Measurements from ENCODE around the gene APLP2.
"Not testable (repeated sequence)": the region's sequence is repeated elsewhere in the genome, so short reads cannot be mapped to it uniquely, and the experiment has no call there.

The APLP2 gene

DNA sequence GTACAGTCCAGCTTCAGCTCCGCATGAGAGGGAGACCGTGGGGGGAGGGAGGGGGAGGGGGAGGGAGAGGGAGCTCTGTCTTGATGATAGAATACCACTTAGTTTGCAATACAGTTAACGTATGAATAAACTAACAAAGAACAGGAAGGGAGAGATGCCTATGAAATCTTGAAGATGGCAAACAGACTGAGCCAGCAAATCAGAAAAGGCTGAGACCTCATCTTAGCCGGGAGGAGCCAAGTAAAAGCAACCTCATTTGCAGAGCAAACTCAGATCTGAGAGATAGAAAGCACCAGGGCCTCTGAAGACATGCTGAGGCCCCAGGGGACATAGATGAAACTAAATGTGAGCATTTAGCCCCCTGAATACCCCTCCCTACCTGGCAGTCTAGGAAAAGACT is 23.0 kb downstream of the APLP2 start:
- no peak for DNase-seq

GRCh38 chr11:130094614-130095013 is 24.9 kb downstream of the APLP2 start:
- DNase-seq: no peak

DNA sequence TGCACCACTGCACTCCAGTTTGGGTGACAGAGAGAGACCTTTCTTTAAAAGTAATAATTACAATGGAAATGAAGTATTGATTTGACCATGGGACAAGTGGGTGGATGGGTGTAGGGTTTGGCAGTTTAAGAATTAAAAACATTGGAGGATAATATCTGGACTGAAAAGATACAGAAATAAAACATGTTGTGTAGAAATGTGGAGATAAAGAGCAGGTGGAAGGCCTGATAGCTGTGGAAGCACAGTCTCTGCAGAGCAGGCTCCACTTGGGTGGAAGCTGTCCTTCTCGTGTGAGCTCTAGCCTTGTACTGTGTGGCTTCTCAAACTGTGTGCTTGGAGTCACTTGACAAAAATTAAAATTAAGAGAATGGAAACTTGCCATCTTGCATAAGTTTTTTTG is 25.6 kb downstream of the APLP2 start:
- DNase-seq: no peak

GRCh38 chr11:130096042-130096441 is 26.3 kb downstream of the APLP2 start:
- DNase-seq: no peak

DNA sequence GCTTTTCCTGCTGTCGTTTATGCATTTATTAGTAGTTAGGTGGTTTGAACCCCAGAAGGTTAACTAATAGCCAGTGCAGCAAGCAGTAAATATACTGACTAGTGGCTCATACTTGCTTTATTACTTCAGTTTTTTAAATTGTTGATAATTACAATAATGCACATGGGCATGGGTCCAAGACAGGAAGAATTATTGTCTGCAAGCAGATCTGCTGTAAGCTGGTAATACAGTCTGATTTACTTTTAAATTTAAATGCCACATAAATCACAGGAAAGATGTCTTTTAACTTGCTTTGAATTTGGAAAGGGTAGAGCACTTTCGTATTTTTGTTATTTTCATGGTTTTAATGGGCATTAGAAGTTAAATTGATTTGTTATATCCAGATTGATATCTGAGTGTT is 27.1 kb downstream of the APLP2 start:
- DNase-seq: no peak

DNA sequence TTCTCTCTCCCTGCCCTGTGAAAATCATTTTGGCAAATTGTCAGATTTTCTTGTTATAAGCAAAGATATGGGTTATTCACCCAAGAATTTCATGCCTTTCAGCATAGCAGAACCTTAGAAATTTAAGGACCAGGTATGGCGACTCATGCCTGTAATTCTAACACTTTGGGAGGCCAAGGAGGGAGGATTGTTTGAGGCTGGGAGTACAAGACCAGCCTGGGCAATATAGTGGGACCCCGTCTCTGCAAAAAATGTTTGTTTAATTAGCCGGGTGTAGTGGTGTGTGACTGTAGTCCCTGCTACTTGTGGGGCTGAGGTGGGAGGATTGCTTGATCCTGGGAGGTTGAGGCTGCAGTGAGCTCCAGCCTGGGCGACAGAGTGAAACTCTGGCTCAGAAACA is 27.6 kb downstream of the APLP2 start:
- DNase-seq: no peak

GRCh38 chr11:130099356-130099755 is 29.7 kb downstream of the APLP2 start:
- no peak for DNase-seq

GRCh38 chr11:130100381-130101095 is 30.8 kb downstream of the APLP2 start:
- DNase-seq: no peak

GRCh38 chr11:130101661-130102060 is 32.0 kb downstream of the APLP2 start:
- no peak for DNase-seq

GRCh38 chr11:130102301-130103249 is 32.9 kb downstream of the APLP2 start:
- DNase-seq: no peak

DNA sequence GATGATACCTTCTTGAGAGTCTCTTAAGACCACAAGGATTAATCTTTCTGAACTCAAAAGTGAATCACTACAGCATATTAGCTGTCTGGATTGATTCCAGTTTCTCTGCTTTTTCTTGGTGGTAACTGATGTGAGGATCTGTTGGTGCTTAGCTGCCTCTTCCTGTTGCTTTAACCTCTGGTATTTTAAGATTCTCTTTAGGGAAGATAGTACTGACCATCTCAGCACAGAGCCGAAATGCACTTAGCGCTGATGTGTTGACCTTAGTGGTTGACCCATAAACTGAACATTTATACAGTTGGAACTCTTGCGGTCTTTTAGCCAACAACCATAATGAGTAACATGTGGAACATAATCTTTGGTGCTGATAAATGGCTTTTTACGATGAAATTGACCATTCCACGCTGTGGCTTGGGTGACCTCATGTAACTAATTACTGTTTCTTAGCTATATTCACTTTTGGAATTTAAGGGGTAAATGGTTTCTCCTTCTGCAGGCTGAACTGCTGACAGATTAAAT is 33.7 kb downstream of the APLP2 start:
- no peak for DNase-seq

- DNase-seq: no peak
These were observed 36.7 kb downstream of the APLP2 start for GRCh38 chr11:130106381-130106780.

DNA sequence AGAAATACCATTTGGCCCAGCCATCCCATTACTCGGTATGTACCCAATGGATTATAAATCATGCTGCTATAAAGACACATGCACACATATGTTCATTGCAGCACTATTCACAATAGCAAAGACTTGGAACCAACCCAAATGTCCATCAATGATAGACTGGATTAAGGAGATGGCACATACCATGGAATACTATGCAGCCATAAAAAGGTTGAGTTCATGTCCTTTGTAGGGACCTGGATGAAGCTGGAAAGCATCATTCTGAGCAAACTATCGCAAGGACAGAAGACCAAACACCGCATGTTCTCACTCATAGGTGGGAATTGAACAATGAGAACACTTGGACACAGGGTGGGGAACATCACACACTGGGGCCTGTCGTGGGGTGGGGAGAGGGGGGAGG is 39.0 kb downstream of the APLP2 start:
- not testable (repeated sequence) for DNase-seq

GRCh38 chr11:130109386-130109785 is 39.7 kb downstream of the APLP2 start:
- DNase-seq: no peak

DNA sequence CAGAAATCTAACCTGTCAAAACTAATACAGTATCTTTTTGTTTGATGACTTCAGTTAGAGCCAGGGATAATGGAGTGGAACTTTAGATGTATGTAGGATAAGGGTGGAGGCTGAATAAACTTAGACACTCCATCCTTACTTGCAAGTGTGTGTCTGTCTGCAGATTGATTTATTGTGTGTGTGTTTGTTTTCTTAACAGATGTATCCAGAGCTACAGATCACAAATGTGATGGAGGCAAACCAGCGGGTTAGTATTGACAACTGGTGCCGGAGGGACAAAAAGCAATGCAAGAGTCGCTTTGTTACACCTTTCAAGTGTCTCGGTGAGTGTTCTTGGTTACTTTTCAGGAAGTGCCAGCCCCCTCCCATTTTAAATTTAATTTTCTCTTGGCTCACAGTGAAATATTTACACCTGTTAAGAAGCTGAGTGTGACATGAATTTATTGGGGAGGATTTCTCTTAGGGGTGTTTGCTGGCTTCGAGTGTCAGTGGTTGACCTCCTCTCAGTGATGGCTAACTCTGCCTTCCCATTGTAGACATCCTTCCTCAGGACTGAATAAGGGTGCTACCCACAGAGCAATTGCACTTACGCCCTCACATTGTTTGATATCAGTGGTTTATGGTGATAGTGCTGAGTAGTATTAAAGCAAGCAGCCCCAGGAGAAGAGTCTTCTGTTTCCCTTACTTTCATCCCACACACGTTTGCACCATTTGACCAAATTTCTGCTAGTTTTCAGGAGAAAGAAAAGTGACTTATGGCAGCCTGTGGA is 40.8 kb downstream of the APLP2 start:
- no peak for DNase-seq

DNA sequence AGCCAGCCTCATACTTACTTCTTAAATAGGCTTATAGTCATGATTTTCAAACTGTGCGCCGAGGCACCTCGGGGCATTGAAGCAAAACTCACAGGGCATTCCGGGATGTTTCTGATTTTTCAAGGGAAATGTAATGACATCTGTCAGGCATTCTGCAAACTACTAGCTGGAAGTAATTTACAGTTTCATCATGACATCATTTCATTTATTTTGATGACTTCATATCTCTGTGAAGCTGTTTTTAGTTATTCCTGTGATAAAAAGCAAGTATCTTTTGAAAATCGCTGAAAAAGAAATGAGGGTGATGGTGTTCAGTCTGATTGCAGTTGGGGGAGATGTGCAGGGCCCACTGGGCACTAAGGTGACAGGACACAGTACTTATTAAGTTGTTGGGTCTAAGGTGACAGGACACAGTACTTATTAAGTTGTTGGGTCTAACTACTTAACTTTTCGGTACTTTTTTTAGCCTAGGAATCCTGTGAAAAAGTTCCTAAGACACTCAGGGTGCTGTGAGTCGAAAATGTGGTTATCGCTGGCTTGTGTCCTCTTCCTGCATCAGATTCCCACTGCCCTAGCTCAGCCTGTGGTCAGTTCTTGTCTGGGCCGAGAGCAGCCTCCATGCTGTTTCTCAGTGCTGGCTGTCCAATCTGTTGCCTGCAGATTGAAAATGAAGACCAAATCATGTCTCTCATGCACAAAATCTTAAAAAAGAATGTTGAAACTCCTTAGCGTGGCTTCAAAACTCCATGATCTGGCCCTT is 42.6 kb downstream of the APLP2 start:
- no peak for DNase-seq

DNA sequence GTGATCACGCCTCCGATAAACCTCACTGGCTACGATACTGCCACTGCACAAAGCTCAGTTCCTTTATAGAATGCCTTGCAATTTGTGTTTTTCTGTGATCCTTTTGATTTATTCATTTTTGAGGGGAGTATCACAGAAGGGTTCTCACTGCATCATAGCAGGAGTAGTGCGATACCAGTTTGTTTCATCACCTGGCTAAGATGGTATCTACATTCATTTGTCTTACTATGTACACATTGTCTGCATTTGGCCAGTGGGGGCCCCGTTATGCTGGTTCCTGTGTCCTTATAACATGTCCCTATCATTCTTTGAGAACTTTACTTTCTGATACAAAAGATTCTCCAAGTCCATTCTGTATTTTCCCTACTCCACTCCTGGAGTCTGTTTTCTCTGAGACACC is 44.6 kb downstream of the APLP2 start:
- no peak for DNase-seq

DNA sequence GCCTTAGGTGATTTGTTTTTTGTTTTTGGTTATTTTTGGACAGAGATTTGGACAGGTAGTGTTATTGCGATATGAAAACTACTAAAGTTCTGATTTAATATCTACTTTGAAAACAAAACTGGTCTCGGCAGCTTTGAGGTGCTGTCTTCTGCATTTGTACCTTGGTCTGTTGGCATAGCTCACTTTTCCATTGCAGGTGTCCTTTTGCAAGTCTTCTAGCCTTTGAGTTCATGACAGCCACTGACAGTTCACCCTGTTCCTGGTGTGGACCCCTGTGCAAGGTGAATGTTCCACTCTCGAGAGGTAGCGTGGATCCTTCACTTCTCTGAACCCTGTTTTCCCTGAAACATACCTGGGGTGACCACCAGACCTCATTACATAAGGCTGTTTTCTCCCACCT is 45.0 kb downstream of the APLP2 start:
- DNase-seq: no peak

- no peak for DNase-seq
These were observed 45.5 kb downstream of the APLP2 start for GRCh38 chr11:130115218-130115617.

- no peak for DNase-seq
These were observed 48.5 kb downstream of the APLP2 start for GRCh38 chr11:130118165-130118564.

GRCh38 chr11:130118636-130119387 is 49.1 kb downstream of the APLP2 start:
- peak; percentile 23 for DNase-seq

- DNase-seq: no peak
These were observed 50.4 kb downstream of the APLP2 start for GRCh38 chr11:130120045-130120444.
